ENCODE results near the gene PPP1R10.
"Not testable (repeated sequence)": the region's sequence is repeated elsewhere in the genome, so short reads cannot be mapped to it uniquely, and the experiment has no call there.

The PPP1R10 gene

DNA sequence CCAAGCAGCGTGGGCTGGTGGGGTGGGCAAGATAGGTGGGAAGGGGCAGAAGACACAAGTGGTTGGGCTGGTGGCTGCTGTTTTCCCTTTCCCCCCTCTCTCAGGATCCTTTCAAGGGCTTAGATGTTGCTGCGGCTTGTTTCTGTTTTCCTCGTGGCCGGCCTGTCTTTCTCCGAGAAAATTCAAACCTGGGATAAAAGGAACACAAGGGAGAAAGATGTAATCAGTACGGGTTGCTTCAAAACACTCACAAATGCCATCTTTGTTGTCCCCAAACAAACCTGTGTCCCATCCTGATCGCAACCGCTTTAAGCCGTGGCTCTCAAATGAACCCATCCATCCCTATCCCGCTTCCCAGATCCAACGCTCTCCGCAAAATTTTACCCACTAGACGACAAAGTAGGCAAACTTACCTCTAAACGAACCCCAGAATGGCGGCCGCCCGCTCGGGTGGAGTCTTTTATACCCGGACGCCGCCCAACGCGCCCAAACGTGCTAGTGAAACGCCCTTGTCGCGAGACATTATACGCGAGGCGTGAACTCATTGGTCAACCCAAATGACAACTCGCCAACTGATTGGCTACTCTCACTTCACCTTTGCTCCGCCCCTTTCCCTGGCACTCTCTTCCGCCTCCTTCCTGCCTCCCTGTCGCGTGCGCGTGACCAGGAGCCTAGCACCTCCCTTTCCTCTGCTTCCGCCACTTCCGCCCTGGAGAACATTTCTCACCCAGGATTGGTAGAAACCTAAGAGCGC lies at the start of gene PPP1R10:
PPP1R10 (minus strand) TSS at position 433 of the 754 bp plus-strand sequence. CDS start 7,299 bp downstream, outside the sequence.
- peaks cover 44 to 65% of the 10 kb centered on the region in 2 donors for H3K36me3 Mint-ChIP-seq

DNA sequence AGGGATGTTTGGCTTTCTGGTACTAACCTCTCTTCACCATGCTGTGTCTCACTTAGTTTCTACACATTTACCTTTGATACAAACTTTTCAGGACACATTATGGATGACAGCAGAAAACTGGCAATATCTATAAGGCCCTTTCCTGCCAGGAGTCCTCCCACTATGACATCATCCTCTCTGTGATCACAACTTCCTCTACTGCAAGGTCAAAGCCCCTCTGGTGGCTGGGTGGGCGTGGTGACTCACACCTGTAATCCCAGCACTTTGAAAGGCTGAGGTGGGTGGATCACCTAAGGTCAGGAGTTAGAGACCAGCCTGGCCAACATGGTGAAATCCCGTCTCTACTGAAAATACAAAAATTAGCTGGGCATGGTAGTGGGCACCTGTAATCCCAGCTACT lies 49.3 kb upstream of the PPP1R10 start:
- not testable (repeated sequence) for H3K27me3 Mint-ChIP-seq, H3K9me3 Mint-ChIP-seq, DNase-seq, H3K4me3 Mint-ChIP-seq
- Mint-ChIP-seq H3K4me1 (peaks cover 11 to 12% of the 10 kb centered on the region in 2 donors), H3K36me3 (peaks cover 44 to 60% of the 10 kb centered on the region in 2 donors), H3K27ac (peak overlapping the region; percentile 47)
- ATAC-seq (replicated peaks) = peak; percentile 45 to 69

More for the DNA sequence above, at the start of gene PPP1R10:
- peak within 1 kb of the TSS; percentile 100 for H3K27ac Mint-ChIP-seq
- H3K4me3 Mint-ChIP-seq = peak within 1 kb of the TSS; percentile 93 to 96
- peak; percentile 99 for DNase-seq
- peak; percentile 76 to 81 for ATAC-seq (replicated peaks)
- peaks cover 27 to 66% of the 10 kb centered on the region in 2 donors for H3K4me1 Mint-ChIP-seq
- peaks cover 0 to 4% of the 10 kb centered on the region in 2 donors for H3K27me3 Mint-ChIP-seq
- peaks cover 0 to 1% of the 10 kb centered on the region in 2 donors for H3K9me3 Mint-ChIP-seq

DNA sequence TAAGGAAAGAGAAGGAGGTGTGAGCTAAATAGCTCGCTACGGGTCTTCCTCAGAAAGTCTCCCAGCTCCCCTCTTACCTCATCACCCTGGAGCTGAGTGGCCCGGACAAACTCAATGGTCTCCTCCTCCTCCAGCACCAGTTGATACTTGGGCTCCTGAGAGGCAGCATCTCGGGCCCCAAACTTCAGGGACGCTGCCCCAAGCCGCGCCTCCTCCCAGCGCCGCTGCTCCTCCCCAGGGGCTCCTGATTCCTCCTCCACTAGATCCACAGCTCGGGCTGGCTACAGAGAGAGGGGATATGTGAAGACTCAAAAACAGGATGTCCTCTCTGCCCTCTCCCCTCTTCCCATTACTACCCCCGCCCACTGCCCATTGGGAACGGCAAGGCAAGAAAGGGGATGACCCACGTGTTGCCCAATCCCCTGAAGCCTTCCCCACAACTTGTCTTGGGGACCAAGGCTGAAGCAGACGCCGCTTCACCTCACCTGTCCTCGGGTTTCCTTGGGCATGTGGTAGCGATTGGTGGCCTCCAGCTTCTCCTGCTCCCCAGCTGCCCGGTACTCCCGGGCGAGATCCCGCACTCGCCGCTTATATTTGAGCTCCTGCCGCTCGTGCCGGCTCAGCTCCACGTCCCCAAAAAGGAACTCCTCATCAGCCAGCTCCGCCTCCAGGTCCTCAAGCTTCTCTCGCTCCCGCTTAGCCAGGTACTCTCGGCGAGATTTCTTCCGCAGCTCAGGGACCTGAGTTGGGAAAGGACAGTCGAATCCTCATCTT lies 48.1 kb upstream of the PPP1R10 start:
- Mint-ChIP-seq H3K4me1 (peaks cover 2 to 7% of the 10 kb centered on the region in 2 donors), H3K27ac (no peak overlapping the region), H3K27me3 (no peaks in the 10 kb centered on the region), H3K9me3 (no peaks in the 10 kb centered on the region), H3K36me3 (peaks cover 43 to 52% of the 10 kb centered on the region in 2 donors), H3K4me3 (no peak overlapping the region)
- DNase-seq (no peak), ATAC-seq (replicated peaks) (no peak)

DNA sequence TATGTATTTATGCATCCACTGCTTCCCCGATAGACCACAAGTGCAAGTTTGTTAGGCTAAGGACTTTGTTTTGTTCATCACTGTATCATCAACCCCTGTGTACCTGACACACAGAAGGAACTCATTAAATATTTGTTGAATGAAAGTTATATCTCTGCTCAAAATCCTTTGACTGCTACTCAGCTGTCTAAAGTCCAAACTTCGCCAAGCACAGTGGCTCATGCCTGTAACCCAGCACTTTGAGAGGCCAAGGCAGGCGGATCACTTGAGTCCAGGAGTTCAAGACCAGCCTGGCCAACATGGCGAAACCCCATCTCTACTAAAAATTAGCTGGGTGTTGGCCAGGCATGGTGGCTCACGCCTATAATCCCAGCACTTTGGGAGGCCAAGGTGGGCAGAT lies 40.9 kb upstream of the PPP1R10 start:
- H3K27ac Mint-ChIP-seq = peak overlapping the region; percentile 67
- H3K36me3 Mint-ChIP-seq = peaks cover 56 to 67% of the 10 kb centered on the region in 2 donors
- not testable (repeated sequence) for DNase-seq; H3K4me1 Mint-ChIP-seq; H3K9me3 Mint-ChIP-seq; H3K4me3 Mint-ChIP-seq; H3K27me3 Mint-ChIP-seq; ATAC-seq (replicated peaks)

DNA sequence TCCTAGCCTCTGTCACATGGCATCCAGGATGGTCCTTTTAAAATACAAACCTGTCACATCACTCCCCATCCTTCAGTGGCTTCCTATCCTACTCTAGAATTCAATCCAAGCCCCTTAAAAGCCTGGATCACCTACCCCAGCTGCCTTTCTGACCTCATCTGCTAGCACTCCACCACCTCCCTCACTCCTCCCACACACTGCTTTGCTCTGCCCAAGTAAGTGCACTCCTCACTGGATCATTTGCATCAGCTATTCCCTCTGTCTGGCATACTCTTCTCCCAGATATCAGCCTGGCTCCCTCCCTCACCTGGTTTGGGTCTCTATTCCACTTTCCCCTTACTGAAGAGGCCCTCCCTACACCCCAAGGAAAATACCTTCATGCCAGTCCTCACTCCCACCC lies 40.4 kb upstream of the PPP1R10 start:
- H3K4me1 Mint-ChIP-seq = no peaks in the 10 kb centered on the region
- H3K27me3 Mint-ChIP-seq = no peaks in the 10 kb centered on the region
- no peak for DNase-seq
- peaks cover 57 to 67% of the 10 kb centered on the region in 2 donors for H3K36me3 Mint-ChIP-seq
- no peak overlapping the region for H3K4me3 Mint-ChIP-seq
- peak overlapping the region; percentile 67 for H3K27ac Mint-ChIP-seq
- ATAC-seq (replicated peaks) = no peak
- H3K9me3 Mint-ChIP-seq = no peaks in the 10 kb centered on the region

DNA sequence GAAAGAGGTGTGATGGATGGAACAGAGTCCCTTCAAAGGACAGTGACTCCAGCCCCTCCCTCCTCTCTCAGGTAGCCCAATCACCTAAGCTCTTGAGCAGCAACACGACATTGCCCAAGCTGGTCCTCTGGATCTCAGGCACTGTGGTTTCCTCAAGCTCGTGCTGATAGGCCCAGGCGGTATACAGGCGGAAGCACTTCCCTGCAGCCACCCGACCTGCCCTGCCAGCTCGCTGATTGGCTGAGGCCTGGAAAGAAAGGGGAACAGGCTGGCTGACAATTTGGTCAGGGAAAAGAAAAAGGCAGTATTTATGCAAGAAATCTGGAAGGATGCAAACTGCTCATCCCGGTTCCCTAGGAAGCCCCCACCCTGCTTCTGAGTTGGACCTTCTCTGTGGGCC lies 39.5 kb upstream of the PPP1R10 start:
- H3K36me3 Mint-ChIP-seq = peaks cover 55 to 66% of the 10 kb centered on the region in 2 donors
- H3K9me3 Mint-ChIP-seq = no peaks in the 10 kb centered on the region
- no peak overlapping the region for H3K27ac Mint-ChIP-seq
- no peaks in the 10 kb centered on the region for H3K4me1 Mint-ChIP-seq
- ATAC-seq (replicated peaks) = no peak
- H3K4me3 Mint-ChIP-seq = no peak overlapping the region
- no peak for DNase-seq
- no peaks in the 10 kb centered on the region for H3K27me3 Mint-ChIP-seq

DNA sequence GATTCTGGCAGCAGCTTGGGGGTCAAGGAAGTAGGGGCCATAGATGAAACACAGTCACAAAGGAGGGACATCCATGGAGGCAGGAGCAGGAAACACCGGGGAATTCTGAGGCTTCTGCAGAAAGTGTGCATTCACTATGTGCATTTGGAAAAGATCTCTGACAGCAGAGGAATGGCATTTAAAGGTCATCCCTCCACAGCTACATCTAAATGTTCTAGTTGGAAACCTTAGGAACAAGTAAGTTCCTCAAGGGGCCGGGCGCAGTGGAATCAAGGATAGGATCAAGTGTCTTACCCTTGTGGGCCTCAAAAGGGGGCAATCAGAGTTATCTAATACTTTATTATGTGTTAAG lies 38.7 kb upstream of the PPP1R10 start:
- Mint-ChIP-seq H3K9me3 (no peaks in the 10 kb centered on the region), H3K36me3 (peaks cover 58 to 71% of the 10 kb centered on the region in 2 donors), H3K27me3 (no peaks in the 10 kb centered on the region), H3K4me1 (peaks cover 5 to 8% of the 10 kb centered on the region in 2 donors), H3K4me3 (no peak overlapping the region), H3K27ac (no peak overlapping the region)
- DNase-seq (no peak), ATAC-seq (replicated peaks) (no peak)

DNA sequence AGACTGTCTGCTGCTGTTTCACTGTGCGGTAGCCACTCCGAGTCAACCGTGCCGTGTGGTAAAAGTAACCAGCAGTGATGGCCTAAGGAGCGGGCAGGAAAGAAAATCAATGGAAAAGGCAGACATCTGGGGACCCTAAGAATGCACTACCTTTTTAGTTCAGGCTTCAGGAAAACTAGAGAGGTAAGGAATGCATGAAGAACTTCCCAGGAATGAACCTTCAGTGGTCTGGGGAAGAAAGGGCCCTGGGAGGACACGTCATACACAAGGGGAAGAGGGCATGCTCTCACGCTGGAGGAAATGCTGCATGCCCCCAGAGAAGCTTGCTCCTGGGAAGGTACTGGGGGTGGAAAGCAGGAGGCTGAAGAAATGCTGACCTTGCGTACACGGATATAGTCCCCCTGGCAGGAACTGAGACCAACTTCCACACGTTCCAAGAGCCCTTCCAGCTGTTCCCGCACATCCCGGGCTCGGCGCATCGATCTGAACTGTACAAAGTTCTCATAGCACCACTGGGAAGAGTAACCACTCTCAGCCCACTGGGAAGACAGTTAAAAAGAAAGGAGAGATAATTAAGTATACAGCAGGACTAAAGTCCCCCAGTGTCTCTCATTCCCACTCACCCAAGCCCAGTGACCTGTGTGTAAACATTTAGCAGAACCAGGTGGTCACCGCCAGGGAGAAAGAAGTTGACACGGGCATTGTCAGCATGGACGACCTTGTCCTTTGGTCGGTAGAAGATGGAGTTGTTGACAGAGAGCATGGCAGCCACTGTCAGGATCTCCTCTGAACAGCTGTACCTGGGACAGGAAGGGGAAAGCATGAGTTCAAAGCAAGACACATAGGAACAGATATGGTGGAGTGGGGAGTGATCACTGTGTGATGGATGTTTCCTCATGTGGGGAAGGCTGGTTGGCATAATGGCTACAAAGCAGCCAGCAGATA lies 38.0 kb upstream of the PPP1R10 start:
- H3K9me3 Mint-ChIP-seq = no peaks in the 10 kb centered on the region
- peaks cover 55 to 71% of the 10 kb centered on the region in 2 donors for H3K36me3 Mint-ChIP-seq
- peaks cover 5 to 8% of the 10 kb centered on the region in 2 donors for H3K4me1 Mint-ChIP-seq
- no peak for ATAC-seq (replicated peaks)
- no peak for DNase-seq
- H3K27ac Mint-ChIP-seq = peak overlapping the region; percentile 76
- H3K27me3 Mint-ChIP-seq = no peaks in the 10 kb centered on the region
- H3K4me3 Mint-ChIP-seq = no peak overlapping the region

DNA sequence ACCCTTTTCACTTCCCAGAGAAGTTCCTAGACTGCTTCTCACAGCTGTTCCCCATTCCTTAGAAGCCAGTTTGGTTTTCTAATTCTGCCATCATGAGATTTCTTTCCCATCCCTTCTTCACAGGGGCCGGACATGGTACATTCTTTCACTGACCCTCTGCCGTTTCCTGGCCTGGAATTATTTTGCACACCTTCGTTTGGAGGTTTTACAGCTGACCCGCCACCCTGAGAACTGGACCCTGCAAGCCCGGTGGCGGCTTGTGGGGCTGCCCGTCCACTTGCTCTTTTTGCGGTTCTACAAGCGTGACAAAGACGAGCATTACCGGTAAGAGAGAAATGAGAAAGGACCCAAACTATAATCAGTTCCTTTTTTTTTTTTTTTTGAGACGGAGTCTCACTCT lies 34.1 kb upstream of the PPP1R10 start:
- ATAC-seq (replicated peaks) = peak; percentile 10 to 28
- no peak for DNase-seq
- H3K4me3 Mint-ChIP-seq = peak overlapping the region in 1 of 2 donors; percentile 63
- no peaks in the 10 kb centered on the region for H3K9me3 Mint-ChIP-seq
- H3K4me1 Mint-ChIP-seq = peaks cover 17 to 25% of the 10 kb centered on the region in 2 donors
- no peaks in the 10 kb centered on the region for H3K27me3 Mint-ChIP-seq
- peaks cover 37 to 48% of the 10 kb centered on the region in 2 donors for H3K36me3 Mint-ChIP-seq
- H3K27ac Mint-ChIP-seq = peak overlapping the region; percentile 84

DNA sequence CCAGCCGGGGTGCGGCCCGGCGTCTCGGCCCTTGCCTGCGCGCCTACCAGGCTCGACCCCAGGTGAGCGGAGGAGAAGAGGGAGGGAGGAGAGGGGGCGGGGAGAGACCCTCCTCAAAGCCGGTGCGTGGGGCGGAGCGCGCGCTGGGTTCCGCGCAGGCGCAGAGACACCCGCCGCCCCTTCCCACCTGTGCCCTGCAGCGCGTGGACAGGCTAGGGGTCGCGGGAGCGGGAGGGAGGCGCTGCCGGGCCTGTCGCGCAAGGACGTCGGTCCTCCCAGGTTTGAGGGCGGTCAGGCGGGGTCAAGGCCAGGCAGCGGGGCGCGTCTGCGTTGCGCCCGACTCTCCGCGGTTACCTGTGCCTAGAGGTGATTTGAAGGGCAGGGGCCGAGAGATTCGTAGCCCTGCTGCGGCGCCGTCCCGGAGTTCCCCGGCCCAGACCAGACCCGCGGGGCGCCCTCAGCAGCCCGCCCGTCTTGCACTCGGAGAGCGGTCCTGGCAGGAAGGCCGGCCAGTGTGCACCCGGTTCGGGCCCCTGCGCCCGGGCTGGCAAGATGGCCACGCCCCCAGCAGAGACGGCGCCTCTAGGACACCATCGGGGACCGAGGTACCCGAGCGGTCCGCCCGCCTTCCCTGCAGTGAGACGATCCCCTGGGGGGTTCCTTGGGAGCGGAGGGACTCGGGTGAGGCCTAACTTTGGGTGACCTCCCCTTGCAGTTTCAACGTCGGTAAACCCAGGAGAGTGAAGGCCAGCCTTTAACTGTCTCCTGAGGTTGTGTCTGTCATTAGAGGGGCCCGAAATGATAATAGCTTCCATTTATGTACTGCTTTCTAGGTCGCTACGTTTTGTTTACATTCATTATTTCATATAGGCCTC lies 30.4 kb upstream of the PPP1R10 start:
- Mint-ChIP-seq H3K36me3 (peaks cover 29 to 54% of the 10 kb centered on the region in 2 donors), H3K4me3 (peak overlapping the region; percentile 90 to 92), H3K4me1 (peaks cover 28 to 32% of the 10 kb centered on the region in 2 donors), H3K27me3 (no peaks in the 10 kb centered on the region), H3K27ac (peak overlapping the region; percentile 94), H3K9me3 (no peaks in the 10 kb centered on the region)
- ATAC-seq (replicated peaks) = peak; percentile 84 to 85
- DNase-seq = peak; percentile 72

DNA sequence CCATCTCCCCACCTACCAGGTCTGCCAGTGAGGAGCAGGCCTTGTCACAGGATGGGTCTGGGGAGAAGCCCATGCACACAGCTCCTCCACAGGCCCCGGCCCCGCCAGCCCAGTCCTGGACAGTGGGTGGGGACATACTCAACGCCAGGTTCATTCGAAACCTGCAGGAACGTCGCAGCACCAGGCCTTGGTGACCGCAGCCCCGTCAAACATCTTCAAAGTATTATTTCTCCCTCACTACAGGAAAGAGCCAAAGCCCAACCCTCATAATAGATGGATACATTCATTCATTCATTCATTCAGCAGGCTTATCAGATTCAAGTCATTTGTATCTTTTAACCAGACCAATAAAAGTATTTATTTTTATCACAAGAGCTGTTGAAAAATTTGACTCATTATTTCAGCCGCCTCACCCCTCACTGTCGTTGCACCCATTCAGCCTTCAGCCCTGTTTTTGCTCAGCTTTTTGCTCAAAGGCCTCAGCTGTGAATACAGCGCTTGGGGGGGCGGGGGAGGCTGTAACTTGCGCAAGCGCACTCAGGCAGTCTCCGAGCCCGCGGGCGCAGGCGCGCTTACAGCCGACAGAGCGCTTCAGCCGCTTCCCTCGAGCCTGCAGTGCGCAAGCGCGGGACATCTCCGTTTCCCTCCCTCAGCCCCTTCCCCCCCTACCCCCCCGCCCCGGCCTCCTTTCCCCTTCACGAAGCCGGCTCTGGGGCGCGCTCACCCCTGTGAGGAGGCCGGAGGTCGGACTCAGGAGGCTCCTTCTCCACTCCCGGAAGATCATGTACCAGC lies 29.6 kb upstream of the PPP1R10 start, which contains the start of gene C6orf136:
C6orf136 (plus strand) TSS at position 684 of the 792 bp plus-strand sequence; CDS start at position 783, 99 bp downstream.
- H3K9me3 Mint-ChIP-seq = no peaks in the 10 kb centered on the region

DNA sequence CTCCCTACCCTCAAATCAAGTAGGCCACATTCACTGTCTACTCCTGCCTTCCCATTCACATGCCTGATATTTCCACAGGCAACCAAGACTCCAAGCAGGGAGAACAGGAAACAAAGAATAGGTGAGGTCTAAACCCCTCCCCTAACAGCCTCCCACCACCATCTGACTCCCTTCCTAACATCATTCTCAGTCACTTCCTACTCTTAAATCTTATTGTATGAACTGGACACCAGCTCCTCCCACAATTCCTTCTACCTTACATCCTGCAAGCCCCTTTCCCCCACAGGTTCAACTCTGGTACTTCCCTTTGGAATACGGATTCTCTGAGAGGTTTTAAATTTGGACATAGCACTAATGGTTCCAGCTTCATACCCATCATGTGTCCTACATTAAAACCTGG lies 28.9 kb upstream of the PPP1R10 start:
- H3K9me3 Mint-ChIP-seq = no peaks in the 10 kb centered on the region
- H3K36me3 Mint-ChIP-seq = peaks cover 26 to 50% of the 10 kb centered on the region in 2 donors
- peaks cover 27 to 32% of the 10 kb centered on the region in 2 donors for H3K4me1 Mint-ChIP-seq
- H3K4me3 Mint-ChIP-seq = peak overlapping the region in 1 of 2 donors; percentile 92
- no peak for ATAC-seq (replicated peaks)
- peak overlapping the region; percentile 48 for H3K27ac Mint-ChIP-seq
- no peak for DNase-seq
- no peaks in the 10 kb centered on the region for H3K27me3 Mint-ChIP-seq

More for the DNA sequence above, 29.6 kb upstream of the PPP1R10 start, which contains the start of gene C6orf136:
- Mint-ChIP-seq H3K36me3 (peaks cover 25 to 52% of the 10 kb centered on the region in 2 donors), H3K27me3 (no peaks in the 10 kb centered on the region), H3K4me3 (peak within 1 kb of the TSS; percentile 90 to 92), H3K4me1 (peaks cover 30 to 36% of the 10 kb centered on the region in 2 donors), H3K27ac (peak within 1 kb of the TSS; percentile 94)
- ATAC-seq (replicated peaks) (peak; percentile 77), DNase-seq (peak; percentile 85)
